GM23248 (cell line): ENCODE data around the gene TFB1M.

Source experiments
- EZH2 ChIP-seq: fragments of 200-600 bp; sonication (generic); IDR thresholded peaks from 2 replicates; pipeline ENCODE4 v1.6.1; 2018; ENCODE audit warnings: antibody characterized with exemption, mild to moderate bottlenecking; ENCODE audit not compliant: insufficient read depth, poor library complexity, severe bottlenecking
- EZH2phosphoT487 ChIP-seq: fragments of 200-600 bp; sonication (generic); IDR thresholded peaks from 2 replicates; pipeline ENCODE4 v1.6.1; 2018; ENCODE audit warnings: antibody characterized with exemption, moderate library complexity, mild to moderate bottlenecking, low read depth; ENCODE audit not compliant: insufficient read depth

DNA sequence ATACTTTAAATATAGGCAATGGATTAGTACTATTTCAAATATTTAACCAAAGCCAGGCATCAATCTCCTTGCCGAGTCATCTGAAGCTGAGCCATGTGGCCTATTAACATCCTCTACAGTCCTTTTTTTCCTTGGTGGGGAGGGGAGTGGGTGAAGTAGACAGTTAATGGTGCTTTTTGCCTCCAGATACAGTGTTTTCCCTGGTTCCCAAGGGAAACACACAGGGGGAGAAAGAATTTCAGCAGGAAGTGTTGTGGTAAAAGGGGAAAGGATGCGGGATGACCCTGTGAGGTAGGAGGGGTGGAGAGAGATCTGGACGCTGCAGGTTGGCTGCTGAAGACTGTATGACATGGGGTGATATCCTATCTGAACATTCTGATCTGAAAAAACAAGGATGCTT is 40.9 kb downstream of the TFB1M start:
- no peak for TF ChIP-seq EZH2
- no peak for TF ChIP-seq EZH2phosphoT487
